Panc1 (cell line): Measurements from ENCODE around the gene AK2. TPM values are rescaled to one million over a fixed set of nuclear protein-coding genes. Genes with fewer than 3 reads are reported as not detected.

Experiments
- ATAC-seq: fragments of 200-7000 bp; cut with Tn5 transposase; 2 replicates; pipeline ENCODE4 v1.9.1; 2020; ENCODE audit warnings: mild to moderate bottlenecking, moderate library complexity
- BruUV-seq: library from RNA; stranded (reverse); fragments of 400-500 nt; replicated peaks from 2 replicates; lab custom pipeline; 2021; lab: Mats Ljungman, UMichigan
- CTCF ChIA-PET: fragments of 300-600 bp; sonication (Branson Sonifier 250); formaldehyde crosslinking; loops from one replicate; lab custom pipeline; 2022; ENCODE audit warnings: antibody characterized with exemption; lab: Charles Lee
- POLR2A ChIA-PET: fragments of 300-600 bp; sonication (Branson Sonifier 250); formaldehyde crosslinking; loops from one replicate; lab custom pipeline; 2022; ENCODE audit warnings: antibody characterized with exemption; lab: Charles Lee
- DNase-seq: peaks from one replicate; pipeline ENCODE4 v3.0.0-alpha.2; 2010; ENCODE audit warnings: low read depth, low spot score
- H3K27ac ChIP-seq: 2 replicates; pipeline ENCODE4 v1.5.1; 2011; ENCODE audit warnings: mild to moderate bottlenecking, low read length, inconsistent platforms
- H3K27me3 ChIP-seq: fragments of 200-500 bp; sonication (Bioruptor generic); 2 replicates; pipeline ENCODE4 v1.6.0; 2014; ENCODE audit warnings: low read length, inconsistent platforms; ENCODE audit not compliant: control insufficient read depth, insufficient read depth
- H3K36me3 ChIP-seq: fragments of 200-500 bp; sonication (Bioruptor generic); 2 replicates; pipeline ENCODE4 v1.5.1; 2014; ENCODE audit warnings: inconsistent platforms, mild to moderate bottlenecking, low read length, moderate library complexity; ENCODE audit not compliant: control insufficient read depth, insufficient read depth
- H3K4me1 ChIP-seq: 2 replicates; pipeline ENCODE4 v1.5.1; 2011; ENCODE audit warnings: inconsistent platforms, mild to moderate bottlenecking, low read length, moderate library complexity; ENCODE audit not compliant: control insufficient read depth, insufficient read depth
- H3K4me3 ChIP-seq, 2 experiments: 2 replicates each; pipeline ENCODE4 v1.5.1; 2011 to 2012; ENCODE audit warnings: low read depth in 2 of 2, low read length in 2 of 2, mild to moderate bottlenecking in 2 of 2, inconsistent platforms in 1 of 2, moderate library complexity in 1 of 2
- H3K9me3 ChIP-seq: fragments of 200-500 bp; sonication (Bioruptor generic); 2 replicates; pipeline ENCODE4 v1.5.1; 2014; ENCODE audit warnings: low read depth, mild to moderate bottlenecking, inconsistent platforms, low read length, moderate library complexity; ENCODE audit not compliant: control insufficient read depth, insufficient read depth
- CTCF ChIP-seq: fragments of 450-650 bp; IDR thresholded peaks from 2 replicates; pipeline ENCODE4 v1.5.1; 2017; ENCODE audit warnings: mild to moderate bottlenecking
- POLR2AphosphoS5 ChIP-seq: IDR thresholded peaks from 2 replicates; pipeline ENCODE4 v1.6.1; 2012; ENCODE audit warnings: mild to moderate bottlenecking, low read depth, low read length, moderate library complexity
- REST ChIP-seq, 2 experiments: IDR thresholded peaks; 2 replicates each; pipeline ENCODE4 v1.6.1; 2011 to 2012; ENCODE audit warnings: low read depth in 2 of 2, control low read depth in 1 of 2, low read length in 1 of 2, mild to moderate bottlenecking in 1 of 2, moderate library complexity in 1 of 2; ENCODE audit not compliant: insufficient read depth in 1 of 2
- SIN3A ChIP-seq: IDR thresholded peaks from 2 replicates; pipeline ENCODE4 v1.6.1; 2012; ENCODE audit warnings: low read depth, mild to moderate bottlenecking, low read length, moderate library complexity, borderline replicate concordance; ENCODE audit not compliant: insufficient read depth
- TCF7L2 ChIP-seq: IDR thresholded peaks from 2 replicates; pipeline ENCODE4 v1.6.1; 2011; ENCODE audit warnings: mild to moderate bottlenecking, low read depth, low read length, inconsistent platforms
- in situ Hi-C: cut with HindIII; loops from 2 replicates; pipeline ENCODE4 v1.10.0; 2016; ENCODE audit warnings: low sequenced_read_pairs, low pct_unique_long_range_greater_than_20kb
- intact Hi-C: fragments of 100-400 bp; cut with micrococcal nuclease; formaldehyde crosslinking; loops from one replicate; pipeline ENCODE4 v1.10.0; 2022; ENCODE audit not compliant: unreplicated experiment
- total RNA-seq: library from RNA; stranded (reverse); gene quantifications from one replicate; pipeline ENCODE4 v1.2.1, GENCODE V29; 2021; ENCODE audit not compliant: unreplicated experiment

AK2 gene
- total RNA-seq, 1 experiment from 2014 or later = 213 TPM

GRCh38 chr1:32989160-32990050, 47.3 kb downstream of the AK2 start:
- DNase-seq (peak; percentile 79), ATAC-seq (peak; percentile 69)
- Histone ChIP-seq H3K4me1 (peaks cover 8% of the 10 kb centered on the region; the same call in 1 of the 2 replicates), H3K9me3 (no peaks in the 10 kb centered on the region), H3K36me3 (no peaks in the 10 kb centered on the region), H3K27me3 (no peaks in the 10 kb centered on the region), H3K4me3 (no peak overlapping the region; a peak in 1 of 4 replicates), H3K27ac (peak overlapping the region; percentile 49)
- BruUV-seq = no TSS peak
- ChIA-PET CTCF (interaction anchor here (0.9 kb wide), 1 partner anchor 45 kb away, joined by 4 read pairs; no protein-coding TSS in a partner anchor), POLR2A (no interaction called here)
- intact Hi-C loops = no loop called here
- in situ Hi-C loops = no loop called here
- TF ChIP-seq SIN3A = no peak
- TF ChIP-seq REST (IDR thresholded peaks at IDR 0.05; ENCODE audit: insufficient read depth in 1 of 2, low read depth in 2 of 2, low read length in 1 of 2) = no peak

- Histone ChIP-seq H3K27ac (peak overlapping the region; percentile 49), H3K36me3 (no peaks in the 10 kb centered on the region), H3K4me1 (peaks cover 8% of the 10 kb centered on the region; the same call in 1 of the 2 replicates), H3K9me3 (no peaks in the 10 kb centered on the region), H3K4me3 (no peak overlapping the region), H3K27me3 (no peaks in the 10 kb centered on the region)
- in situ Hi-C loops (no loop called here), intact Hi-C loops (no loop called here)
- POLR2A ChIA-PET = no interaction called here
- CTCF ChIA-PET = interaction anchor here (0.5 to 1.0 kb wide), 3 partner anchors 31 to 468 kb away, joined by 4 to 5 read pairs (median 4); no protein-coding TSS in a partner anchor
- TF ChIP-seq REST (IDR thresholded peaks at IDR 0.05; ENCODE audit: insufficient read depth in 1 of 2, low read depth in 2 of 2, low read length in 1 of 2) (no peak), CTCF (no peak), SIN3A (no peak), TCF7L2 (no peak), POLR2AphosphoS5 (no peak)
- no peak for DNase-seq
- no TSS peak for BruUV-seq
- peak; percentile 10; the same call in 1 of the 2 replicates for ATAC-seq
Observed at GRCh38 chr1:32988665-32989064, 48.0 kb downstream of the AK2 start.
